ENCODE results near the gene WNK4. TPM values are rescaled to one million over a fixed set of nuclear protein-coding genes. Genes with fewer than 3 reads are reported as not detected.

WNK4 gene
- polyA plus RNA-seq, 3 donors: not detected

GRCh38 chr17:42798011-42798382, 17.6 kb downstream of the WNK4 start:
- Mint-ChIP-seq H3K27ac (peak overlapping the region in 4 of 7 donors; percentile 81 to 91 (median 88)), H3K9me3 (no peaks in the 10 kb centered on the region), H3K36me3 (peaks cover 11 to 16% of the 10 kb centered on the region in 2 donors), H3K4me1 (peaks cover 27% of the 10 kb centered on the region), H3K27me3 (ENCODE audit: low read depth in 3 of 3) (peaks cover 6 to 18% (median 6%) of the 10 kb centered on the region in 3 donors), H3K4me3 (peak overlapping the region; percentile 91 to 94)
- peak overlapping the region; percentile 71 to 96 (median 86) for H3K4me3 ChIP-seq (replicated peaks in 1 of 3; ENCODE audit: low read depth in 2 of 3, low read length in 3 of 3)
- peak overlapping the region; percentile 81 for H3K4me2 ChIP-seq (replicated peaks; ENCODE audit: extremely low read depth, low read length, poor library complexity, severe bottlenecking)
- H3K27me3 ChIP-seq (ENCODE audit: control insufficient read depth in 2 of 2, insufficient read depth in 2 of 2, low read length in 2 of 2): no peaks in the 10 kb centered on the region
- peaks cover 10% of the 10 kb centered on the region for H3K79me2 ChIP-seq (ENCODE audit: insufficient read depth, low read length)
- peak overlapping the region; percentile 76 for H3K9ac ChIP-seq (ENCODE audit: insufficient read depth, low read length, poor library complexity, severe bottlenecking)
- intact Hi-C loops (cut with micrococcal nuclease): no loop called here
- no peaks in the 10 kb centered on the region for H4K20me1 ChIP-seq (ENCODE audit: insufficient read depth, low read length)
- no CpG with 5 or more reads among the region's 10 CpGs for WGBS (ENCODE audit: insufficient coverage)
- H3K27ac ChIP-seq (ENCODE audit: low read depth in 1 of 2, low read length in 2 of 2): peak overlapping the region in 1 of 2 donors; percentile 79
- TF ChIP-seq, protein P1, sequence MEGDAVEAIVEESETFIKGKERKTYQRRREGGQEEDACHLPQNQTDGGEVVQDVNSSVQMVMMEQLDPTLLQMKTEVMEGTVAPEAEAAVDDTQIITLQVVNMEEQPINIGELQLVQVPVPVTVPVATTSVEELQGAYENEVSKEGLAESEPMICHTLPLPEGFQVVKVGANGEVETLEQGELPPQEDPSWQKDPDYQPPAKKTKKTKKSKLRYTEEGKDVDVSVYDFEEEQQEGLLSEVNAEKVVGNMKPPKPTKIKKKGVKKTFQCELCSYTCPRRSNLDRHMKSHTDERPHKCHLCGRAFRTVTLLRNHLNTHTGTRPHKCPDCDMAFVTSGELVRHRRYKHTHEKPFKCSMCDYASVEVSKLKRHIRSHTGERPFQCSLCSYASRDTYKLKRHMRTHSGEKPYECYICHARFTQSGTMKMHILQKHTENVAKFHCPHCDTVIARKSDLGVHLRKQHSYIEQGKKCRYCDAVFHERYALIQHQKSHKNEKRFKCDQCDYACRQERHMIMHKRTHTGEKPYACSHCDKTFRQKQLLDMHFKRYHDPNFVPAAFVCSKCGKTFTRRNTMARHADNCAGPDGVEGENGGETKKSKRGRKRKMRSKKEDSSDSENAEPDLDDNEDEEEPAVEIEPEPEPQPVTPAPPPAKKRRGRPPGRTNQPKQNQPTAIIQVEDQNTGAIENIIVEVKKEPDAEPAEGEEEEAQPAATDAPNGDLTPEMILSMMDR (IDR thresholded peaks at IDR 0.05): no peak
- DNase-seq: no peak
- no peaks in the 10 kb centered on the region for H3K9me3 ChIP-seq (replicated peaks in 1 of 2; ENCODE audit: control insufficient read depth in 1 of 2, insufficient read depth in 1 of 2, low read length in 2 of 2)
- H3K36me3 ChIP-seq (replicated peaks in 1 of 2; ENCODE audit: control insufficient read depth in 1 of 2, insufficient read depth in 2 of 2, low read length in 2 of 2): peaks cover 0 to 6% of the 10 kb centered on the region in 2 donors
- H3K4me1 ChIP-seq (ENCODE audit: control insufficient read depth in 1 of 2, insufficient read depth in 2 of 2, low read length in 2 of 2): peaks cover 13 to 19% of the 10 kb centered on the region in 2 donors
- H2AFZ ChIP-seq (ENCODE audit: insufficient read depth, low read depth, low read length, poor library complexity, severe bottlenecking): peak overlapping the region; percentile 92

DNA sequence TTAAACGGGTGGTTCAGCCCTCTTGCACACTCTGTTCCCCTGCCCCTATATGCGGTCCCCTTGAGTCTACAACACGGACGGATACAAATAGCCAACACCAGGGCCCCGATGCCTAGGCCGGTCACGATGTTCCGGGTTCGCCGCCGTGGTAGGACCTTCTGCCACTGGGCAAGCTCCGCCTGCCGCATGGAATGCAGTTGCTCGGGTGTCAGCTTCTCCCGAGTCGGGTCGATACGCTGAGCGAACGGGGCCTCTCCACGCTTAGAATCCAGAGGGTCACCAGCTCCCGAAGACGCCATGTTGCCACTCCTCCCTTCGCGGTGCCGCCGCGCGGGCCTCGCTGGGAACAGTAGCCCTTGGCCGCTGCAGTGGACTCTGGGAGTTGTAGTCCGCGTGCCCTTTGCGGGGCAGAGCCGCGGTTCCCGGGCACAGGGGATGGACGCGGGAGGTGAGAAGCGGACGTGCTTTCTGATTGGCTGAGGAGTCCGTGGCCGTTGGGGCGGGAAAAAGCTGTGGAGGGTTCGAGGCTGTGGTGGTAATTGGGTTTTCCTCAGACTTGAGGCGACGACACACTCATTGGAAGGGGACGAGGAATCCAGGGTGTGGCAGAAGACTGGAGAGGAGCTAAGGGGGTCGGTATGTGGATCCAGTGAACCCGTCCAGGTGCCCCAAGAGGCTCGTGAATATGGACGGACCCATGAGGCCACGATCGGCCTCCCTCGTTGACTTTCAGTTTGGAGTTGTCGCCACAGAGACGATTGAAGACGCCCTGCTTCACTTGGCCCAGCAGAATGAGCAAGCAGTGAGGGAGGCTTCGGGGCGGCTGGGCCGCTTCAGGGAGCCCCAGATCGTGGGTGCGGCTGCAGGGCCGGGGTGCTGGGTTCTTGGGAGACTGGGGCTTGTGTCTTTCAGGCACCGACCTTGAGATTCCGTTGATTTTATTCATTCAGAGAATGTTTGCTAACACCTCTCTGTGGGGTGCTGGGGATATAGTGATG, 18.3 kb downstream of the WNK4 start, which contains the start of the genes CNTD1 and COA3:
CNTD1 (plus strand) TSS at position 479 of the 998 bp plus-strand sequence; CDS start at position 686, 207 bp downstream.
COA3 (minus strand) TSS at position 322 of the 998 bp plus-strand sequence; CDS start at position 299, 23 bp downstream.
- TF ChIP-seq, protein P1 (IDR thresholded peaks at IDR 0.05): no peak
- peak within 1 kb of the TSS; percentile 92 for H2AFZ ChIP-seq (ENCODE audit: insufficient read depth, low read depth, low read length, poor library complexity, severe bottlenecking)
- intact Hi-C loops (cut with micrococcal nuclease): no loop called here
- no peaks in the 10 kb centered on the region for H3K27me3 ChIP-seq (ENCODE audit: control insufficient read depth in 2 of 2, insufficient read depth in 2 of 2, low read length in 2 of 2)
- H3K79me2 ChIP-seq (ENCODE audit: insufficient read depth, low read length): peaks cover 10% of the 10 kb centered on the region
- no peaks in the 10 kb centered on the region for H4K20me1 ChIP-seq (ENCODE audit: insufficient read depth, low read length)
- no peaks in the 10 kb centered on the region for H3K9me3 ChIP-seq (replicated peaks in 1 of 2; ENCODE audit: control insufficient read depth in 1 of 2, insufficient read depth in 1 of 2, low read length in 2 of 2)
- H3K4me2 ChIP-seq (replicated peaks; ENCODE audit: extremely low read depth, low read length, poor library complexity, severe bottlenecking): peak within 1 kb of the TSS; percentile 81
- no peaks in the 10 kb centered on the region for H3K9me3 Mint-ChIP-seq
- H3K27ac ChIP-seq (ENCODE audit: low read depth in 1 of 2, low read length in 2 of 2): peak within 1 kb of the TSS in 1 of 2 donors; percentile 79
- H3K9ac ChIP-seq (ENCODE audit: insufficient read depth, low read length, poor library complexity, severe bottlenecking): peak within 1 kb of the TSS; percentile 76
- H3K27me3 Mint-ChIP-seq (ENCODE audit: low read depth in 3 of 3): peaks cover 6 to 18% (median 7%) of the 10 kb centered on the region in 3 donors
- DNase-seq: peak; percentile 60 to 72 (median 67)
- peak within 1 kb of the TSS; percentile 71 to 96 (median 86) for H3K4me3 ChIP-seq (replicated peaks in 1 of 3; ENCODE audit: low read depth in 2 of 3, low read length in 3 of 3)
- H3K36me3 Mint-ChIP-seq: peaks cover 11 to 16% of the 10 kb centered on the region in 2 donors
- peak within 1 kb of the TSS in 6 of 7 donors; percentile 75 to 91 (median 84) for H3K27ac Mint-ChIP-seq
- WGBS (ENCODE audit: insufficient coverage): 25% methylated on average over 65 of the region's 66 CpGs
- H3K36me3 ChIP-seq (replicated peaks in 1 of 2; ENCODE audit: control insufficient read depth in 1 of 2, insufficient read depth in 2 of 2, low read length in 2 of 2): peaks cover 0 to 6% of the 10 kb centered on the region in 2 donors
- peaks cover 13 to 19% of the 10 kb centered on the region in 2 donors for H3K4me1 ChIP-seq (ENCODE audit: control insufficient read depth in 1 of 2, insufficient read depth in 2 of 2, low read length in 2 of 2)
- H3K4me1 Mint-ChIP-seq: peaks cover 27% of the 10 kb centered on the region
- H3K4me3 Mint-ChIP-seq: peak within 1 kb of the TSS; percentile 91 to 94

Data from CD14-positive monocyte (primary cell).